Bronchial epithelial cell (primary cell): ENCODE measurements around the gene RFX8. TPM values are rescaled to one million over a fixed set of nuclear protein-coding genes. Genes with fewer than 3 reads are reported as not detected.

Experiments used
- DNase-seq: peaks from one replicate; pipeline ENCODE4 v3.0.0-alpha.2; 2010; ENCODE audit warnings: low read depth
- FAIRE-seq: peaks from 2 replicates; lab custom pipeline; 2011; peaks lifted over from hg19 to GRCh38; lab: Jason Lieb, UNC
- H3K27me3 ChIP-seq: 2 replicates; pipeline ENCODE4 v1.5.1; 2011; ENCODE audit warnings: low read length; ENCODE audit not compliant: control insufficient read depth, insufficient read depth
- H3K36me3 ChIP-seq: 2 replicates; pipeline ENCODE4 v1.5.1; 2011; ENCODE audit warnings: low read length; ENCODE audit not compliant: control insufficient read depth, insufficient read depth
- H3K4me3 ChIP-seq: 2 replicates; pipeline ENCODE4 v1.5.1; 2011; ENCODE audit warnings: mild to moderate bottlenecking, low read depth, low read length, control low read depth
- CTCF ChIP-seq: IDR thresholded peaks from 2 replicates; pipeline ENCODE4 v1.5.1; 2011; ENCODE audit warnings: mild to moderate bottlenecking, moderate library complexity, low read length, control low read depth, inconsistent platforms; ENCODE audit not compliant: insufficient read depth, severe bottlenecking
- total RNA-seq: library from RNA; depleted of rRNA; stranded (reverse); fragments of >200 nt; gene quantifications from 2 replicates; pipeline ENCODE4 v1.2.1, GENCODE V29; 2014

The RFX8 gene
- total RNA-seq, 1 donor from 2014 or later: not detected

- Histone ChIP-seq H3K27me3 (no peaks in the 10 kb centered on the region), H3K36me3 (no peaks in the 10 kb centered on the region), H3K4me3 (peak within 1 kb of the TSS; percentile 36)
- FAIRE-seq (no peak), DNase-seq (peak; percentile 30)
- TF ChIP-seq CTCF: peak; percentile 66
These were observed 87.6 kb downstream of the RFX8 start, which contains the start of gene CREG2 for GRCh38 chr2:101387151-101387834. Gene CREG2, minus strand, starts transcription at chr2:101387503. Its CDS starts 46 bp downstream, at chr2:101387457.

DNA sequence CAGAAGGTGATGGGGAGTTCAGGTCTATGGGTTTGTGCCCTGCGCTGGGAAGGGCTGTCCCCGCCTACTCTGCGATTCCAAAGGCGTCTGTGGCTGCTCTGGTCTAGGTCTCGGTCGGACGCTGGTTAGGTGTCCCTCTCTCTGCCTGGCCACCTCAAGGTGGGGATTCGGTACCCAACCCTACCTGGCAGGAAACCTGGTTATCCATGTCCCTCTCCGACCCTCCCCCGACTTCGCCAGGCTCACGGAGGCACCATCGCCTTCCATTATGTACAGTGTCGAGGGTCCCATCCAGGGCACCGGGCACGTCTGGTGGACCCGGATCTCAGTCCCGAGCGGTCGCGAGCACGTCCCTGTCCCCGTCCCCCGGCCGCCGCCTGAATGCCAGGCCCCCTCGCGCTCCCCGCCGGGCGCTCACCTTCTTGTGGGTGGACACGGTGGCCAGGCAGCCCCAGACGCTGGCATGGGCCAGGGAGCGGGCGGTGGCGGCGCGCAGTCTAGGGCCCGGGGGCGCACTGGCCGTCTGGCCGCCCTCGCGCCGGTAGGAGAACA lies 88.2 kb downstream of the RFX8 start:
- DNase-seq: no peak
- TF ChIP-seq CTCF: no peak
- Histone ChIP-seq H3K27me3 (no peaks in the 10 kb centered on the region), H3K4me3 (peak overlapping the region; percentile 36), H3K36me3 (no peaks in the 10 kb centered on the region)
- no peak for FAIRE-seq

DNA sequence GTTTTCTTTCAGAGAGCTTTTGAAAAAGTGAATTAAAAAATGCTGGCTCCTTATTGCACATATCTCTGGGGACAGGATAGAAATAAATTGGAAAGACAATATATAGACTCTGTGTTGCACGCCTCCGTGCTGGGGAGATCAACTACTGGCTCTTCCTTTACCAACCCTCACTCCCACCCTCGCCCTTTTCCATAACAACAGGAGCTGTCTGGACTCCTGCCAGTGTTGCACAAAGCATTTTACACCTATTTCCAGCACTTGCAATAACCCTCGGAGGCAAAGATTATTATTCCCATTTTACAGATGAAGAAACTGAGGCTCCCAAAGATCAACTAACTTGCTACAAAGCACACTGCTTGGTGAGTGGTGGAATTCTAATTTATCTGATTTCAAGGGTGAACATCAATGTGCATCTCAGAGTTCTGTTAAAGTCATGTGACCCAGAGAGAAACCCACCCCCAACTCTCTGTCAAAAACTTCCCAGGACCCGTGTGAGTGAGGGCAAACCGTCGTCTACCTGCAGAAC lies 91.8 kb downstream of the RFX8 start:
- no peak overlapping the region for H3K4me3 ChIP-seq
- DNase-seq (no peak), FAIRE-seq (no peak)

GRCh38 chr2:101382442-101382841 lies 92.5 kb downstream of the RFX8 start:
- Histone ChIP-seq H3K36me3 (no peaks in the 10 kb centered on the region), H3K4me3 (no peak overlapping the region), H3K27me3 (no peaks in the 10 kb centered on the region)
- TF ChIP-seq CTCF: no peak
- FAIRE-seq (no peak), DNase-seq (no peak)

More for the DNA sequence above, 91.8 kb downstream of the RFX8 start:
- no peak for TF ChIP-seq CTCF
- Histone ChIP-seq H3K36me3 (no peaks in the 10 kb centered on the region), H3K27me3 (no peaks in the 10 kb centered on the region)

GRCh38 chr2:101380376-101380775 lies 94.5 kb downstream of the RFX8 start:
- Histone ChIP-seq H3K27me3 (no peaks in the 10 kb centered on the region), H3K4me3 (no peak overlapping the region), H3K36me3 (no peaks in the 10 kb centered on the region)
- TF ChIP-seq CTCF: no peak
- DNase-seq (peak; percentile 93), FAIRE-seq (no peak)
